Esophagus squamous epithelium (tissue), 4 donors: Measurements from ENCODE around the gene MOGAT2.

Experiments
- POLR2A ChIP-seq, 4 donors: fragments of 450-650 bp; IDR thresholded peaks; one replicate each; pipeline ENCODE4 v1.6.1; 2017; ENCODE audit warnings: antibody characterized with exemption in 4 of 4, mild to moderate bottlenecking in 4 of 4, moderate library complexity in 3 of 4
- TF ChIP-seq, protein P1 (sequence below), 6 experiments: fragments of 450-650 bp in 4 of 6; fragments of 200-600 bp in 2 of 6; sonication (generic) in 2 of 6; IDR thresholded peaks; one replicate each; pipeline ENCODE4 v1.5.1; 2016 to 2019; ENCODE audit warnings: antibody characterized with exemption in 6 of 6, mild to moderate bottlenecking in 4 of 6, moderate library complexity in 4 of 6

DNA sequence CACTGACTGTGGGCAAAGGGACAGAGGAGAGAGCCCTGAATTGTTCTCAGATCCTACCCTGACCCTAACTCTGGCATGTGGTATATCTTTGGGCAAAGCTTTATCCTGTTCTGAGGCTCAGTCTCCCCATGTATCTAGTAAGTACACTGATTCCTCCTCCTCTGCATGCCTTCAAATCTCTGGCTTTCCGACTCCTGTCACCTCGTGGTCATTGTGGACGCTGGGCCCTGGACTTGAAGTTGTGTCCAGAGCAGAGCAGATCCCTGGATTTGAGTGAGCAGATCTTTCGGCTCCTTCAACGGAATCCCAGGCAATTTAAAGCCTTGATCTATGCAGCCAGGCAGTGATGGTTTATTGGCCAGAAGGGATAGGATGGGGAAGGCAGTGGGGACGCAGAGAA lies 3.0 kb downstream of the MOGAT2 start:
- TF ChIP-seq, protein P1, sequence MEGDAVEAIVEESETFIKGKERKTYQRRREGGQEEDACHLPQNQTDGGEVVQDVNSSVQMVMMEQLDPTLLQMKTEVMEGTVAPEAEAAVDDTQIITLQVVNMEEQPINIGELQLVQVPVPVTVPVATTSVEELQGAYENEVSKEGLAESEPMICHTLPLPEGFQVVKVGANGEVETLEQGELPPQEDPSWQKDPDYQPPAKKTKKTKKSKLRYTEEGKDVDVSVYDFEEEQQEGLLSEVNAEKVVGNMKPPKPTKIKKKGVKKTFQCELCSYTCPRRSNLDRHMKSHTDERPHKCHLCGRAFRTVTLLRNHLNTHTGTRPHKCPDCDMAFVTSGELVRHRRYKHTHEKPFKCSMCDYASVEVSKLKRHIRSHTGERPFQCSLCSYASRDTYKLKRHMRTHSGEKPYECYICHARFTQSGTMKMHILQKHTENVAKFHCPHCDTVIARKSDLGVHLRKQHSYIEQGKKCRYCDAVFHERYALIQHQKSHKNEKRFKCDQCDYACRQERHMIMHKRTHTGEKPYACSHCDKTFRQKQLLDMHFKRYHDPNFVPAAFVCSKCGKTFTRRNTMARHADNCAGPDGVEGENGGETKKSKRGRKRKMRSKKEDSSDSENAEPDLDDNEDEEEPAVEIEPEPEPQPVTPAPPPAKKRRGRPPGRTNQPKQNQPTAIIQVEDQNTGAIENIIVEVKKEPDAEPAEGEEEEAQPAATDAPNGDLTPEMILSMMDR (IDR thresholded peaks at IDR 0.05) = no peak
- no peak for TF ChIP-seq POLR2A (IDR thresholded peaks at IDR 0.05)
